Kidney (tissue), 14 donors: Measurements from ENCODE around the gene BEST3. TPM values are rescaled to one million over a fixed set of nuclear protein-coding genes. Genes with fewer than 3 reads are reported as not detected.

Experiments used
- DNase-seq, 5 donors: peaks; one replicate each; pipeline ENCODE4 v3.0.0-alpha.2; 2013 to 2020
- FAIRE-seq: peaks from 2 replicates; lab custom pipeline; 2012; peaks lifted over from hg19 to GRCh38; lab: Jason Lieb, UNC
- H3K27ac ChIP-seq, 2 donors: one replicate each; pipeline ENCODE4 v1.7.0; 2013; ENCODE audit warnings: low read depth in 2 of 2, low read length in 2 of 2, inconsistent platforms in 1 of 2
- H3K27me3 ChIP-seq: one replicate; pipeline ENCODE4 v1.7.1; 2013; ENCODE audit warnings: low read length, inconsistent platforms; ENCODE audit not compliant: control insufficient read depth, insufficient read depth
- H3K36me3 ChIP-seq, 3 donors: one replicate each; pipeline versions ENCODE4 v1.7.0 to v1.7.1; 2013; ENCODE audit warnings: low read length in 3 of 3, control low read depth in 1 of 3, inconsistent platforms in 1 of 3; ENCODE audit not compliant: insufficient read depth in 3 of 3, control insufficient read depth in 2 of 3
- H3K4me1 ChIP-seq, 3 donors: one replicate each; pipeline versions ENCODE4 v1.7.0 to v1.7.1; 2013; ENCODE audit warnings: low read length in 3 of 3, inconsistent platforms in 1 of 3, low read depth in 1 of 3; ENCODE audit not compliant: control insufficient read depth in 2 of 3, insufficient read depth in 2 of 3
- H3K4me3 ChIP-seq, 3 donors: one replicate each; pipeline versions ENCODE4 v1.7.0 to v1.8.1; 2013; ENCODE audit warnings: low read length in 3 of 3, control low read depth in 1 of 3, inconsistent platforms in 1 of 3
- H3K9ac ChIP-seq, 3 donors: one replicate each; pipeline versions ENCODE4 v1.7.0 to v1.7.1; 2013; ENCODE audit warnings: low read length in 3 of 3, control low read depth in 1 of 3, inconsistent platforms in 1 of 3
- H3K9me3 ChIP-seq, 3 donors: one replicate each; pipeline versions ENCODE4 v1.7.0 to v1.7.1; 2013; ENCODE audit warnings: low read length in 3 of 3, control low read depth in 1 of 3, inconsistent platforms in 1 of 3; ENCODE audit not compliant: control insufficient read depth in 2 of 3, insufficient read depth in 1 of 3
- intact Hi-C: fragments of 100-400 bp; cut with DNase I; formaldehyde crosslinking; loops from one replicate; pipeline ENCODE4 v1.11.1; 2022
- polyA plus RNA-seq: library from polyadenylated mRNA; stranded (reverse); fragments of 350-450 nt; fragmentation: Illumina TruSeq; extraction: RNeasy Lipid Tissue Mini Kit (QIAGEN cat#74804); gene quantifications from one replicate; pipeline ENCODE4 v1.2.3, GENCODE V29; 2014; ENCODE audit warnings: low read depth, low replicate concordance; ENCODE audit not compliant: insufficient read depth
- total RNA-seq: library from RNA; stranded (reverse); fragmentation: NEBNext Ultra II Directional; extraction: Animal tissue kit (Norgen Biotek cat#: 25700); gene quantifications from one replicate; pipeline ENCODE4 v1.2.1, GENCODE V29; 2021
- TF ChIP-seq, protein P1 (sequence below): IDR thresholded peaks from 3 replicates; pipeline ENCODE4 v1.5.1; 2012; ENCODE audit warnings: mild to moderate bottlenecking, moderate library complexity, borderline replicate concordance; ENCODE audit not compliant: insufficient read depth; ENCODE audit errors: extremely low read depth
- donor health status: control.
- donor health status: control.
- donor health status: control.
- donor health status: control.
- donor health status: control.
- donor health status: DM: yes; HTN: yes; CAD: no.
- donor health status: Normal renal cell carcinoma (clear cell type).

BEST3 gene
- total and polyA plus RNA-seq, 2 donors from 2014 or later: 0.57 to 0.82 TPM

- intact Hi-C loops: no loop called here
Observed at GRCh38 chr12:69703146-69703642, 4.1 kb upstream of the BEST3 start.

GRCh38 chr12:69701826-69702225, 2.7 kb upstream of the BEST3 start:
- no peaks in the 10 kb centered on the region for H3K36me3 ChIP-seq
- no peak overlapping the region for H3K27ac ChIP-seq
- no peaks in the 10 kb centered on the region for H3K27me3 ChIP-seq
- no peak overlapping the region for H3K4me3 ChIP-seq
- FAIRE-seq (no peak), DNase-seq (no peak)
- TF ChIP-seq, protein P1, sequence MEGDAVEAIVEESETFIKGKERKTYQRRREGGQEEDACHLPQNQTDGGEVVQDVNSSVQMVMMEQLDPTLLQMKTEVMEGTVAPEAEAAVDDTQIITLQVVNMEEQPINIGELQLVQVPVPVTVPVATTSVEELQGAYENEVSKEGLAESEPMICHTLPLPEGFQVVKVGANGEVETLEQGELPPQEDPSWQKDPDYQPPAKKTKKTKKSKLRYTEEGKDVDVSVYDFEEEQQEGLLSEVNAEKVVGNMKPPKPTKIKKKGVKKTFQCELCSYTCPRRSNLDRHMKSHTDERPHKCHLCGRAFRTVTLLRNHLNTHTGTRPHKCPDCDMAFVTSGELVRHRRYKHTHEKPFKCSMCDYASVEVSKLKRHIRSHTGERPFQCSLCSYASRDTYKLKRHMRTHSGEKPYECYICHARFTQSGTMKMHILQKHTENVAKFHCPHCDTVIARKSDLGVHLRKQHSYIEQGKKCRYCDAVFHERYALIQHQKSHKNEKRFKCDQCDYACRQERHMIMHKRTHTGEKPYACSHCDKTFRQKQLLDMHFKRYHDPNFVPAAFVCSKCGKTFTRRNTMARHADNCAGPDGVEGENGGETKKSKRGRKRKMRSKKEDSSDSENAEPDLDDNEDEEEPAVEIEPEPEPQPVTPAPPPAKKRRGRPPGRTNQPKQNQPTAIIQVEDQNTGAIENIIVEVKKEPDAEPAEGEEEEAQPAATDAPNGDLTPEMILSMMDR: no peak
- H3K4me1 ChIP-seq: no peaks in the 10 kb centered on the region
- no peaks in the 10 kb centered on the region for H3K9me3 ChIP-seq
- intact Hi-C loops: no loop called here
- no peak overlapping the region for H3K9ac ChIP-seq

More at GRCh38 chr12:69703146-69703642, 4.1 kb upstream of the BEST3 start:
- H3K27me3 ChIP-seq: no peaks in the 10 kb centered on the region
- H3K9me3 ChIP-seq: no peaks in the 10 kb centered on the region
- DNase-seq: no peak
- no peak overlapping the region for H3K27ac ChIP-seq
- H3K4me3 ChIP-seq: no peak overlapping the region
- TF ChIP-seq, protein P1: no peak
- H3K4me1 ChIP-seq: no peaks in the 10 kb centered on the region
- no peak overlapping the region for H3K9ac ChIP-seq
- no peaks in the 10 kb centered on the region for H3K36me3 ChIP-seq
- no peak for FAIRE-seq

DNA sequence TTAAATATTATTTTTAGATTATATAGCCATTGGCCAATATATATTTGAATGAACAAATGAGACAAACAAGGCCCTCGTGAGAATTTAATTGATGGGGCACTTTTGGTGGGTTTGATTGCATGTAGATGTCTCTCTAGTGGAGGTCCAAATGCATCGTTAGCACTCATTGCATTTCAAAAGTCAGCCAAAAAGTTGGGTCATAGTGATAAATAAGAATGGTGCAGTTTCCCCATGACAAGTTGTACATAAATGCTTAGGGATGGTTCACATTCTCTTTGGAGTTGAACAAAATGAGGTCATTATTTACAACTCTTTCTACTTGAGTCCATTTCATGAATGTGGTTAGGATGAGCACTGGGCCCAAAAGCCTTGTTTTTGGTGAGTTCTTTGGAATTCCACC, 1.0 kb downstream of the BEST3 start:
- no peak for FAIRE-seq
- no peak overlapping the region for H3K27ac ChIP-seq
- intact Hi-C loops: no loop called here

More for the DNA sequence above, 1.0 kb downstream of the BEST3 start:
- no peak for DNase-seq
- Histone ChIP-seq H3K27me3 (no peaks in the 10 kb centered on the region), H3K9ac (no peak overlapping the region), H3K4me1 (no peaks in the 10 kb centered on the region), H3K36me3 (no peaks in the 10 kb centered on the region), H3K9me3 (no peaks in the 10 kb centered on the region), H3K4me3 (no peak overlapping the region)
- TF ChIP-seq, protein P1: no peak
